GM21390 (cell line): Measurements from ENCODE around the gene PDK2.

Source experiments
- ATAC-seq: cut with Tn5 transposase; IDR thresholded peaks from one replicate; pipeline ENCODE4 v1.9.1; 2021; ENCODE audit not compliant: unreplicated experiment

Gene PDK2

DNA sequence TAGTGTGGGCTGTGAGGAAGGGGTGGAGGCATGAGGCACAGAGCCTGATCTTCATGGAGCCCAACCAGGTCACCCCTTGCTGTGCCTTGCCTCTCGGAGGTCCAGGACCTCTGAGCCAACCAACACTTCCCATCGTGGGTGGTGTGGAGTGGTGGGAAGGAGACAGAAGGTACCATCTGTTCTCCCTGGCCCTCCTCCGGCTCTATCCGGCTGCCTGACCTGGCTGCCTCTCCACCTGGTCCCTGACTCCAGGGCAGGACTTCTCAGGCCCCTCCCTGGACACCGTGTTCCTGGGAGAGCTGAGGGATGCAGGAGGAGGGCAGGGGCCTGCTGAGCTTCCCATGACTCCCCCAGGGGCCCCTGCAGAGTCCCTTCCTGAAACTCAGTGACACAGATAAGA is 3.9 kb downstream of the PDK2 start:
- ATAC-seq, result no peak

DNA sequence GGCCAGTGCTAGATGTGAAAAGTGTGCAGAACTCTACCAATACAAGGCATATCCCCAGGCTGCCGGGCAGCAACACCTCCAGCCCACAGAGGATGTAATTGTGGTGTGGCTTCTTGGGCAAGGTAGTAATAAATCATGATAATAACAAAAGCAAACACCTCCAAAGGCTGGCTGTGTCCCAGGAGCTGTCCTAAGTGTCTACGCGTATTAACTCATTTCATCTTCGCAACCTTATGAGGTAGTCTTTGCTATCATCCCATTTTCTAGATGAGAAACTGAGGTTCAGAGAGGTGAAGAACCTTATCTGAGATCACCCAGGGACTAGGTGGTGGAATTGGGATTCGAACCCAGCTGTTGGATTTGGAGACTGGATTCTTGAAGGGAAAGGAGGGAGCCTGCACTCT is 5.3 kb downstream of the PDK2 start:
- ATAC-seq, result no peak

DNA sequence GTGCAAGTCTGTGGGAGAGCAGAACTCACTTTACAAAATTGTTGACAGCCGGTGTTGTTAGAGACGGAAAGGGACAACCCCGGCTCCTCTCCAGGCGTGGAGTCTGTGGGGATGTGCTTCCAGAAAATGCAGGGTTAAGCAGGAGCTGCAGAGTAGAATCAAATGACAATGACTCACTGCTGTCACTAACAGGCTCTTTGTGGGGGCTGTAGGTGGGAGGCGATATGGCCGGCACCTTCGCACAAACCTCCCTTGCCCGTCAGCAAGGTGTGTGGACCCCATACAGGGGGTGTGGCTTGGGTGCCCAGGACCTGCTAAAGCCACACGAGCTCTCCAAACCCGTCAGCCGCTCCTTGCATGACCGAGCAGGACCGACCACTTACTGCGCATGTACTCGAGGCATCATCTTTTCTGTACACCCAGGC is 5.8 kb downstream of the PDK2 start:
- ATAC-seq, result no peak

DNA sequence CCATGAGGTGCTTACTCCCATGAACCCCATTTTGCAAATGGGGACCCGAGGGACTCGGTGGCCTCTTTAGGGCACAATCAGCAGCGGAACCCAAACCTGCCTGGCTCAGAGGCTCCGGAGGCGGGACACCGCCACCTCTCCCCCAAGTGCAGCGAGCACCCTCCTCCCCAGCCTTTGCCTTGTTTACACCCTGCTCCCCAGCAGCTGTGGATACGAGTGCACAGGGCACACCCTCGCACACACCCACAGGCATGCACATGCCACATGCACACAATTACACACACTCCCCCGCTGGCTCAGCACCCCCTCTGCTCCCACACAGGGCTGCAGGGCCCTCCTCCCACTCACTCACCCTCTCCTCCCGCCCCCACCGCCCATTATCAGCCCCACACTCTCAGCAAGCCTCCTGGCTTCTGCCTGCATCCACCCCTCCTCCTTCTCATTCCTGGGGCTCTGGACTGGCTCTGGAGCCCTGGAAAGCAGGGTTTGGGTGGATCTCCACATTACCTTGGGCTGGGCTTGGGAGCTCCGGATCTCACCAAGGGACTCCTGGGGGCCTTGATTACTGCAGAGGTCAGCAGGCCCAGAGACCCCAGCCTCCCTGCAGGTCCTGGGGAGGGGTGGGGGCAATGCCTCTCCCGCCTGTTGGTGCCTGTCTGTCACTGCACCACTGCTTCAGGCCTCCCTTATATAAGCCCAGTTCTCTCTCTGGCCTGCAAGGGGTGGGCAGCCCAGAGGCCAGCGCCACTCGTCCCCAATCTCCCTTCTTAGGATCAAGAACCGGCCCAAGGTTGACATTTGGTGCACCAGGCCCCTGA is 6.4 kb downstream of the PDK2 start:
- no peak for ATAC-seq

DNA sequence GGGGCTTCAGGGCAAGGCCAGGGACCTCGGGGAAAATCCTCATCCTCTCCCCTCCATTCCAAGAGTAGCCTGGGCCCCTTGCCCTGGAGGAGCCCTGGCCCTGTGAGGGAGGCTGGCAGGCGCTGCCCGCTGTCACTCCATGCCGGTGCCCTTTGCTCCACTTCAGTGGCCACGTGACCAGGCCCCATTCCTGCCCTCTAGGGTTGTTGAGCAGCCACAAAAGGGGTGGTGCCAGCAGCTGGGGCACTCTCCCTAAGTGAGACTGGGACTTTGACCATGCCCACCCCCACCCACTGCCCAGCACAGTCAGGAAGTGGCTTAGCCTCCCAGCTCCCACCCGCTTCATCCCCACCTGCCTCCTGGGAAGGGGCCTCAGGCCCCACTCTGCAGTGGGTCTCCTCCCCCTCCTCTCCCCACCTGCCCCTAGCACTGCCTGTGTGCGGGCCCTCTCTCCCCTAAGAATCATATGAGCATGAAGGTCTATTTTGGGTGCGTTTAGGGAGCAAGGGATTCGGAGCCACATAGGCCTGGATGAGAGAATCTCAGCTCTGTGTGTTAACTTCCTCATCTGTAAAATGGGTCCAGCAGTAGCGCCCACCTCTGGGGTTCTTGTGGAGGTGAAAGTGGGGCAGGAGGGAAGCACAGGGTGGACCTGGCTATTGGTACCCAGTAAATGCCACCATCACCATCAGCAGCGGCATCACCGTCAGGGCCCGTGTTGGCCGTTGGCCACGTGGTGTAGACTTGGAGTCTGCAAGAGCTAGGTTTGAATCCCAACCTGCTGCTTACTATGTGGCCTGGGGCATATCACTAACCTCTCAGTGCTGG is 7.2 kb downstream of the PDK2 start:
- ATAC-seq, result no peak

DNA sequence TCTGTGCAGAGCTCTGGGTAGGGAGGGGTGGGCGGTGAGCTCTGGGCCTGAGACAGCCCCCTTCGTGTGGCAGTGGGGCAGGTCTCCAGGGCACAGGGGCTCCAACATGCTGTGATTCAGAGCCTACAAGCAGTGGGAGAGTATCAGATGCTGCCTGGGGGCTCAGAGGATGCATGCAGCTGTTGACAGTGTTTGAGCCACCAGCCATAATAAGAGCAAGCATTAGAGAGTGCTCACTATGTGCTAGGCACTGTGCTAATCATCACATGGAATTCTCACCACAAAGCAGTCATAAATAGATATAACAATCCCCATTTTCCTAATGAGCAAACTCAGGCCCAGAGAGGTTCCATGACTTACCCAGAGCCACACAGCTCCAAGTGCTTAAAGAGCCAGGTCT is 8.1 kb downstream of the PDK2 start:
- no peak for ATAC-seq

DNA sequence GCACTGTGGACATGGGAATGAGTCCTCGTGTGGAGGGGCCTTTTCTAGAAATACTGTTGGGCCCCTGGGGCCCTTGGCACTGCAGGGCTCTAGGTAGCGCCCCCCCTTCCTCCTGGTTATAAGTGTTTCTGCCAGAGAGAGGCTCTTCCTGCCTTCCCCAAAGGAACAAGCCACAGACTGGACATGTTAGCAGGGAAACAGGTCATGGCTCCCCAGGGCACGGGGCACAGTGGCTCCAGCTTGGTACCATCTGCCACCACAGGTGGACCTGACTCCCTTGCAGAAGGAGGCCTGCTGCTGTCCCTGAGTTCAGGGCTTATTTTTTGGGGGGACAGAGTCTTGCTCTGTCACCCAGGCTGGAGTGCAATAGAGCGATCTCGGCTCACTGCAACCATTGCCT is 8.8 kb downstream of the PDK2 start:
- no peak for ATAC-seq

DNA sequence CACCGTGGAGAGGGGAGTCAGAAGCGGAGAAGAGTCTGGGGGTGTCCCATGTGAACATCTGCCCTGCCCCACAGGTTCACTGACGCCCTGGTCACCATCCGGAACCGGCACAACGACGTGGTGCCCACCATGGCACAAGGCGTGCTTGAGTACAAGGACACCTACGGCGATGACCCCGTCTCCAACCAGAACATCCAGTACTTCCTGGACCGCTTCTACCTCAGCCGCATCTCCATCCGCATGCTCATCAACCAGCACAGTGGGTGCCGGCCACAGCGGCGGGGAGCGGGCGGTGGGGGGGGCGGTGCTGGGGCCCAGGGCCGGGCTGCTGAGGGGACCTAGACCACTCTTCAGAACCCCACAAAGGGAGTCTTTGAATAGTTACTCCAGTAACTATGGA is 10.7 kb downstream of the PDK2 start:
- no peak for ATAC-seq

DNA sequence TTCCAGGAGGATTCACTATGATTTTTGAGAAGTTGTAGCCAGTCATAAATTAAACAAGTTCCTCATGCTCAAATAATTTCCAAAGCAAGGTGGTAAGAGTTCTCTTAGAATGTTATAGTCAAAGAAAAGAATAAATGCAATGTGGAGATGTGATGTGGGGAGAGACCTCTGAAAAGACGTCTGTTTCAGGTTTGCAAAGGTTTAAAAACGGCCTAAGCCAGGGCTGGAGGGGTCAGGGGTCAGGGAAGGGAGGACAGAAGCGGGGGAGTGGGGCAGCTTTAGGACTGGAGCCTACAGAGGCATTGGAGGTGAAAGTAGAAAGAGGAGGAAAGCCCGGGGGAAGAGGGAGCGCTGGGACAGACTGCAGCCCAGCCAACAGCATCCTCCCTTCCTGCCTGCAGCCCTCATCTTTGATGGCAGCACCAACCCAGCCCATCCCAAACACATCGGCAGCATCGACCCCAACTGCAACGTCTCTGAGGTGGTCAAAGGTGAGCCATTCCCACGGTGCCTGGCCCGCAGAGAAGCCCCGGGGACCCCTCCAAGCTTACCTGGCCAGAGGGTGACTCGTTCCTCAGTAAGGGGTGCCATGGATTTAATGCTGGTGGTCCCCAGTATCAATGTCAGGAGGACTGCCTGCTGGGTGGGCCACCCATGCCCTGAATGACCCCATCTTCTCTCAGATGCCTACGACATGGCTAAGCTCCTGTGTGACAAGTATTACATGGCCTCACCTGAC is 11.4 kb downstream of the PDK2 start:
- ATAC-seq, result no peak

DNA sequence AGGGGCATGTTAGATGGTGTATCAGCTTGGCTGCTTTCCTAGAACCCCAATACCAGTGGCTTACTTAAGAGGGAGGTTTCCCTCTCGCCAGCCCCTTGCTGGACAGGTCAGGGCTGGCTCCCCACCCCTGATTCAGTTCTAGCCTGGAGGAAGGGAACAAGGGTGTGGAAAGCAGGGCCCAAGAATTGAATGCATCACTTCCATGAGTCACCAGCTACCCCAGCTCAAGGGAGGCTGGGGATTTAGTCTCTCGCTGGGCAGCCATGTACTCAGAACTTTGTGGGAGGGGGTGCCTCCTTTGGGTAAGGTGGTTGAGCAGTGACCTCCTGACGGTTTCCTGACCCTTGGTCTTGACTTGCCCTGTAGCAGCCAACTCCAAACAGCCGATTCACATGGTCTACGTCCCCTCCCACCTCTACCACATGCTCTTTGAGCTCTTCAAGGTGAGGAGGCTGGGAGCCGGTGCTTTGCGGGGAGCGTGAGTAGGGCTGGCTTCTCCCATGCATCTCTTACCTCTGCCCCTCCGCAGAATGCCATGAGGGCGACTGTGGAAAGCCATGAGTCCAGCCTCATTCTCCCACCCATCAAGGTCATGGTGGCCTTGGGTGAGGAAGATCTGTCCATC is 12.8 kb downstream of the PDK2 start:
- ATAC-seq, result no peak

DNA sequence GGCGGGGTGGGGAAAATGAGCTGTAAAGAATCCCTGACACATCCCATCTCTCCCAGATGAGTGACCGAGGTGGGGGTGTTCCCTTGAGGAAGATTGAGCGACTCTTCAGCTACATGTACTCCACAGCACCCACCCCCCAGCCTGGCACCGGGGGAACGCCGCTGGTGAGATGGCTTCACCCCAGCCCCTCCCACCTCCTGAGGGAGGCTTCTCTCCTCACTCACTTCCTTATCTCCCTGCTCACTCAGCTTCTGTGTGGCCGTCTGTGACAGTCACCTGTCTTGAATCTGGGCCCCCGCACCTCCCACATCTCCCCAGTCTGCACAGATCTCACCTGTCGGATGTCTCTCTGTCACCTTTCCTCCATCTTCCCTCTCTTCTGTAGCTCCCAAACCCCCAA is 13.4 kb downstream of the PDK2 start:
- no peak for ATAC-seq

DNA sequence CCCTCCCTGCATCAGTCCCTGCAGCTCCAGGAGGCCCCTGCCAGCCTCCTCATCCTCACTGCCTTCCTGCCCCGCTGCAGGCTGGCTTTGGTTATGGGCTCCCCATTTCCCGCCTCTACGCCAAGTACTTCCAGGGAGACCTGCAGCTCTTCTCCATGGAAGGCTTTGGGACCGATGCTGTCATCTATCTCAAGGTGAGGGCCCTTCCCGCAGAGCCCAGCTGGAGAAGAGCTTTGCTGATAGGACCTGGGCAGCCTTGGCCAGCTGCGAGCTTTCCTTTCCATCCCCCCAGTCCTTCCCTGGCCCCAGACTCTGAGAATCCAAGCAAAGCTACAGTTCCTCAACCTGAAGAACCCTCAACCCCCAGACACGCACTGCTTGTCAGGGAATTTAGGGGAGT is 14.1 kb downstream of the PDK2 start:
- no peak for ATAC-seq

DNA sequence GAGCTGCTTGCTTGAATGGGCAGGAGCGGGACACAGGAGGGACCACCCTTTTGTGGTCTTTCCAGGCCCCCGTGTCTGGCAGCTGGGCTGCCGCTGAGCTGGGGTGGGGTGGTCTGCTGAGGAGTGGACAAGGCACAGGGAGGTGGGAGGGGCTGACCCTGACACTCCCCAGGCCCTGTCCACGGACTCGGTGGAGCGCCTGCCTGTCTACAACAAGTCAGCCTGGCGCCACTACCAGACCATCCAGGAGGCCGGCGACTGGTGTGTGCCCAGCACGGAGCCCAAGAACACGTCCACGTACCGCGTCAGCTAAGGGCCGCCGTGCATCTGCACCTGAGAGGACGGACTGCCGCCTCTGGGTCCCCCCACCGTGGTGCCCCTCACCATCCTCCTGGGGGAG is 14.6 kb downstream of the PDK2 start:
- ATAC-seq, result no peak

DNA sequence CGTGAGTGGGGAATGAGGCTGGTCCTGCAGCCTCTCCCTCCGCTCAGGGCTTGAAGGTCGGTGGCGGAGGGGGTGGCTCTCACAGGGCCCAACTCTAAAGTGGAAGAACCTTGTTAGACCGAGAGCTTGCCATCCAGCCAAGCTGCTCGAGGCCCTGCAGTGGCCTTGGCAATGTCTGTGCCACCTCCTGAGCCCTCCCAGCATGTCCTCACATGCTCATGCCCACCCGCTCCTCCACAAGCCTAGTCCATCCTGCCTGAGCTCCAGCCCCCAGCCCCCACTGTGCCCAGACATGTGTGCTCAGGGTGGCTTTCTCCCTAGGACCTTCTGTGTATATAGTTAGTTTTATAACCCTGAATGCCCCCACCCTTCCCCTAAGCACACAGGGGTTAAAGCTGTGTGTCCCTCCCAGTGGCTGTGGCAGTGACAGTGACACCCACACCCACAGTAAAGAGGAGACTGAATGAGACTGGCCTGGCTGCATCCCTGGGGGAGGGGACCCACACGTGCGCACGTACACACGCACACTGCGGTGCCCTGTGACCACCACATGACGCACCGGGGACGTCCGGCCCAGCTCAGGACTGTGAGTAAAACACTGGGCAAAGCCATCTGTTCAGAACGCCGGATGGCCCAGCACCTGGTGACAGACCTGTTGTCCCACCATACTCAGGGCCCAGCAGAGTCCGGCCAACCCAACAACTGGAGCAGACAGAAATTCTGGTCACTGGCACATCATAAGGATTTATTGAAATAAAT is 15.6 kb downstream of the PDK2 start:
- no peak for ATAC-seq

DNA sequence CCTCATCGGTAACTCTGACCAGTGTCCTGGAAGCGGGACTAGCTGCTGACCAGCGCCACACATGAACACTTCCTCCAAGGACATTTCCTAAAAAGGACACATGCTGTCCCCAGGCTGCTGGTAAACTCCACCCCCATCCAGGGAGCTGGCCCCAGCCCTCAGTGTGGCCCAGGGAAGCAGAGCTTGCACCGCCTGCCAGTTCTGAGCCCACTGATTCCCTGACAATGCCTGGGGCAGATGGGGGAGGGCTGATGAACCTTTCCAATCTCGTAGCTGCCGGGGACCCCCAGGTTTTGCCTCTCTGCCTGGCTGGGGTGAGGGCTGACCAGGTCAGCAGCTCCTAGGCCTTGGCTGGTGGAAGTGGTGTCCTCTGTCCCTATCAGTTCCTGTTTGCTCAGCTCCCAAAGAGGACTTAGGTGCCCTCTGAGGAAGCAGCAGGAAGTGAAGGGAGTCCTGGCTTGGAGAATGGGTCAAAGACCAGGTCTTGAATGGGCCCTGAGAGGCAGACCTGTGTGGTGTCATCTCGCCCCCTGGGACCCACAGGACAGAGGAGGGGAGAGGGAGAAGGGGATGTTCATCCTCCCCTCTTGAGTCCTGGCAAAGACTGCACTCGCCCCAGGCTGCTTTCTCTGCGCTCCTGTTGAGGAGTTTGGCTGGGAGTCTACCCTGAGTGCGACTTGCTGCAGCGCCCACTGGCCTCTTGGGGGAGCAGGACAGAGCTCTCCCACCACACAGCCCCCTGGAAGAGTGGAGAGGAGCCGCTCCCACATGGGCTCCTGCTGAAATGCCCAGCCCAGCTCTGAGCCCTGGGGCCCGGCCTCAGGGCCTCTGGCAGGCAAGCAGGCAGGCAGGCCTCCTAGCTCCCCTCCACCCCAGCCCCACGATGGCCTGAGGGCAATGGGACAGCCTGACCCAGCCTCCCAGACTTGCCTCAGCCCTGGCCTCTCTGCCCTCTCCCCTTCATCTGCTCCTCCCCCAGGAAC is 16.8 kb downstream of the PDK2 start:
- ATAC-seq, result no peak

DNA sequence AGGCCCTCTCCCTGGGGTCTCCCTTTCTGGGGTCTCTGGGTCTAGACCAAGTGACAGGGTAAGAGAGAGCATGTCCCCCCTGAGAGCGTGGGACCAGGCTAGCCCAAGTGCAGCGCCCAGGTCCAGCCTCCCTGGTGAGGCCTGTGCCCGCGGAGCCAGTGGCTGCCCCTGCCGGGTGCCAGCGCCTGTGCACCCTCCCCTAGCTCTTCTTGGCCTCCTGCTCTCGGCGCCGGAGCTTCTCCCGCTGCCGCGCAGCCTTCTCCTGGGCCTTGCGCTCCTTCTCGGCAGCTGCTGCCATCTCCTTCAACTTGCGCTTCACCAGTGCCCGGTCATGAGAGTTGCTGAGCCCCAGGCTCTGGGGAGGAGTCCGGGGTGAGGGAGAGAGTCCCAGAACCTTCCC is 17.5 kb downstream of the PDK2 start:
- ATAC-seq, result no peak

DNA sequence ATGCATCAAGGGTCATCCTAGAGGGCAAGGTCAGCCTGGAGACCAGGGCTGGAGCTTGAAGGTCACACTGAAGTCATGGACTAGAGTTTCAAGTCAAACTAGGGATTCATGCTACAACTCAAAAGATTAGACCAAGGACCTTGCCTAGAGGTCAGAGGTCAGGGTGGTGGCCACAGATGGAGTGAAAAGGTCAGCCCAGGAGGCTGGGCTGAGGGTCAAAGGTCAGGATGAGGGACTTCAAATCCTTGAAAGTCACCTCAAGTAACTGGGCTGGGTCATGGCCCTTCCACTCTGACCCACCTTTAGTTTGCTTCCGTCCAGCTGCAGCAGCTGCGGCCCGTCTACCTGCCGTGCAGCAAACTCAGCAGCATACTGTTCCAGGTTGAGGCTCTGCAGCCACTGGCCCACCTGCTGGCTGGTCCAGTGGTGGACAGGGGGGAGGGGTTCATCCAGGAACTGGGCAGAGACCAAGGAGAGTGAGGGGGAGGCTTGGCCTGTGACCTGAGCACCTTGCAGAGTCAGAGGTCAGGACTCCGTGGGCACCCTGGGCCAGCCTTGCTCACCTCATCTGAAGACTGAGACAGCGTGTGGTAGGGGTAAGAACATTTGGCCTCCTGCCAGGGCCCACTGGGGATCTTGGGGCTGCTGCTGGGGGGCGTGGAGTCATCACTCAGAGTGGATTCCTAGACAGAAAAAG is 18.6 kb downstream of the PDK2 start:
- ATAC-seq, result no peak

DNA sequence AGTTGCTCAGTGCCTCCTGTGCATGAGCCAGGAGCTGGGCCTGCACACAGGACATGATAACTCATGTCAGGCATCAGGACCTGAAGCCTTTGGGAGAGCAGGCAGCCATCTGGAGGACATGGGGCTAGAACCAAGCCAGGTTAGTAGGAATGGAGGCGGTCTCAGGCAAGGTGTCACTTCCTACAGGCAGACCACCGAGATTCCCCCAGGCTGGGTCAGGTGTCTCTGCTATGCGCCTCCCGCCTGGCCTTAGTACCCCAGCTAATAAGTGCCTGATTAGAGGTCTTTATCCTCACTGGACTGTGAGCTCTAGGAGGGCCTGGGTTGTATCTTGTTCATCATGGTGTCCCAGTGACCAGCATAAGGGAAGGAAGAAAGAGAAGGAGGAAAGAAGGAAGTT is 19.2 kb downstream of the PDK2 start:
- no peak for ATAC-seq

DNA sequence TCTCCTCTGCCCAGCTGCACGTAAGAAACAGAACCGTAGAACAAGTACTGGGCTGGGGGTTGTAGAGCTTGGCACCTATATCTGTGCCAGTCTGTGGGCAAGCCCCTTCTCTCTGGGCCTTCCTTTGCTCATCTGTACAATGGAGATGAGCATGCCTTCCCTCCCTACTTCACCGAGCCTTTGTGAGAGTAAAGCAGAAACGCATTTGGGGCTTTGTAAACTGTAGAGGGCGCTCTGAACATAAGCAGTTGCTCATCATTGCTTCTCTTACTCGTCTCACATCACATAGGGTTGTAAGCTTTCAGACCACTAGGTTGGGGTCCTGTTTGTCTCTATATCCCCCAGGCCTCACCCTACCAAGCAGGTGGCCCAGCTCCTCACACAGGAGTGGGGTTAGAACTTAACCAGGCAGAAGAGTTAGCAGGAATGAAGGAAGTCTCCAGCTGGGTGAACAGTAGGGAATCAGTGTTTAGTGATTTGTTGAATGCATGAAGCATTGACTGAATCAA is 19.8 kb downstream of the PDK2 start:
- no peak for ATAC-seq
